ENCODE measurements around the gene MTFP1.
"Not testable (repeated sequence)": the region's sequence is repeated elsewhere in the genome, so short reads cannot be mapped to it uniquely, and the experiment has no call there.

MTFP1 gene

GRCh38 chr22:30402028-30402765 is 23.4 kb upstream of the MTFP1 start:
- no peak for DNase-seq (ENCODE audit: low spot score)

- not testable (repeated sequence) for DNase-seq (ENCODE audit: low spot score)
Measured at GRCh38 chr22:30402766-30403104, 22.8 kb upstream of the MTFP1 start.

- DNase-seq (ENCODE audit: low spot score) = no peak
Measured at GRCh38 chr22:30404307-30404706, 21.3 kb upstream of the MTFP1 start.

GRCh38 chr22:30405731-30406130 is 19.8 kb upstream of the MTFP1 start:
- DNase-seq (ENCODE audit: low spot score) = no peak

GRCh38 chr22:30406400-30406799 is 19.2 kb upstream of the MTFP1 start:
- DNase-seq (ENCODE audit: low spot score) = no peak

GRCh38 chr22:30408388-30409102 is 17.0 kb upstream of the MTFP1 start:
- DNase-seq (ENCODE audit: low spot score) = peak; percentile 59

- DNase-seq (ENCODE audit: low spot score) = no peak
Measured at GRCh38 chr22:30411780-30412179, 13.8 kb upstream of the MTFP1 start.

GRCh38 chr22:30413001-30413400 is 12.6 kb upstream of the MTFP1 start:
- no peak for DNase-seq (ENCODE audit: low spot score)

GRCh38 chr22:30413745-30414524 is 11.6 kb upstream of the MTFP1 start:
- DNase-seq (ENCODE audit: low spot score) = no peak

GRCh38 chr22:30414525-30415047 is 11.0 kb upstream of the MTFP1 start:
- no peak for DNase-seq (ENCODE audit: low spot score)

- DNase-seq (ENCODE audit: low spot score) = no peak
Measured at GRCh38 chr22:30416403-30416802, 9.2 kb upstream of the MTFP1 start.

- DNase-seq (ENCODE audit: low spot score) = no peak
Measured at GRCh38 chr22:30416837-30417236, 8.7 kb upstream of the MTFP1 start.

GRCh38 chr22:30420347-30421125 is 5.0 kb upstream of the MTFP1 start:
- peak; percentile 51 for DNase-seq (ENCODE audit: low spot score)

- DNase-seq (ENCODE audit: low spot score) = no peak
Measured at GRCh38 chr22:30421695-30422480, 3.7 kb upstream of the MTFP1 start.

GRCh38 chr22:30422481-30423300 is 2.9 kb upstream of the MTFP1 start:
- DNase-seq (ENCODE audit: low spot score) = peak; percentile 99

- no peak for DNase-seq (ENCODE audit: low spot score)
Measured at GRCh38 chr22:30423301-30423958, 2.1 kb upstream of the MTFP1 start.

GRCh38 chr22:30423959-30424533 is 1.5 kb upstream of the MTFP1 start:
- peak; percentile 99 for DNase-seq (ENCODE audit: low spot score)

- DNase-seq (ENCODE audit: low spot score) = peak; percentile 77
Measured at GRCh38 chr22:30424534-30425326, 838 bp upstream of the MTFP1 start.

- no peak for DNase-seq (ENCODE audit: low spot score)
Measured at GRCh38 chr22:30425327-30425615, 297 bp upstream of the MTFP1 start.

Data from RKO (cell line).